Measurements from ENCODE around the gene SURF2.

SURF2 gene

DNA sequence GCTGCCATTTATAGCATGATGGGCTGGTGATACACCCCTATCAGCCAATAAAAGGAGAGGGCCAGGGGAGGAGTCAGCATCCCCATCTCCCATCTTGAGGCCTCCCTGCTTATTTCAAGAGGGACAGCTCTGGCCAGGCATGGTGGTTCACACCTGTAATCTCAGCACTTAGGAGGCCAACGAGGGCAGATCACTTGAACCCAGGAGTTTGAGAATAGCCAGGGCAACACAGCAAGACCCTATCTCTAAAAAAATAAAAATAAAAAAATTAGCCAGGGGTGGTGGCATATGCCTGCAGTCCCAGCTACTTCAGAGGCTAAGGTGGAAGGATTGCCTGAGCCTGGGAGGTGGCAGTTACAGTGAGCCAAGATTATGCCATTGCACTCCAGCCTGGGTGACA lies 51.7 kb downstream of the SURF2 start:
- no peak for TF ChIP-seq JUND (IDR thresholded peaks at IDR 0.05; ENCODE audit: low read depth)
- no peak for DNase-seq (ENCODE audit: low read depth in 1 of 2, low spot score in 1 of 2)
- in situ Hi-C loops (cut with HindIII; ENCODE audit: low pct_unique_long_range_greater_than_20kb, low sequenced_read_pairs), result no loop called here
